Stimulated activated naive CD4-positive, alpha-beta T cell treated with Interleukin-2 at 50 U/mL for 16 hours (primary cell): Measurements from ENCODE around the gene CELF2.

Experiments used
- DNase-seq: peaks from one replicate; lab custom pipeline; 2025; lab: John Stamatoyannopoulos, UW

Gene CELF2

GRCh38 chr10:11154849-11155498, 137.3 kb downstream of the CELF2 start:
- DNase-seq = no peak

DNA sequence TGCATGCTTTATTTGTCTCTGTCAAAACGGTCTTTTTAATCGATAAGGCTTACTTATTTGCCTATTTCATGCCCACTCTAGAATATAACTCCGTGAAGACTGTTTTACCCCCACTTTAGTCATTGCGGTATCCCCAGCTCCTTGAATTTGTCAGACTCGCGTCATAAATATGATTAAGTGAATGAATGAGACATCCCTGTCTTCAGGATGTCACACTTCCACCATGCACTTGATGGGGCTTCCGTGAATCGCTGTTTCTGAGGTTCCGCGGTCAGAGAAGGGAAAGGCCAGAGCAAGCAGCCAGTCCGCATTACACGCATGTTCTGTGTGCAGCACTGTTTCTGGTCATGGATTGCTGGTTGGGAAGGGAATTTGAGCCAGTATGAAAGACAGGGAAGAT, 138.8 kb downstream of the CELF2 start:
- no peak for DNase-seq

DNA sequence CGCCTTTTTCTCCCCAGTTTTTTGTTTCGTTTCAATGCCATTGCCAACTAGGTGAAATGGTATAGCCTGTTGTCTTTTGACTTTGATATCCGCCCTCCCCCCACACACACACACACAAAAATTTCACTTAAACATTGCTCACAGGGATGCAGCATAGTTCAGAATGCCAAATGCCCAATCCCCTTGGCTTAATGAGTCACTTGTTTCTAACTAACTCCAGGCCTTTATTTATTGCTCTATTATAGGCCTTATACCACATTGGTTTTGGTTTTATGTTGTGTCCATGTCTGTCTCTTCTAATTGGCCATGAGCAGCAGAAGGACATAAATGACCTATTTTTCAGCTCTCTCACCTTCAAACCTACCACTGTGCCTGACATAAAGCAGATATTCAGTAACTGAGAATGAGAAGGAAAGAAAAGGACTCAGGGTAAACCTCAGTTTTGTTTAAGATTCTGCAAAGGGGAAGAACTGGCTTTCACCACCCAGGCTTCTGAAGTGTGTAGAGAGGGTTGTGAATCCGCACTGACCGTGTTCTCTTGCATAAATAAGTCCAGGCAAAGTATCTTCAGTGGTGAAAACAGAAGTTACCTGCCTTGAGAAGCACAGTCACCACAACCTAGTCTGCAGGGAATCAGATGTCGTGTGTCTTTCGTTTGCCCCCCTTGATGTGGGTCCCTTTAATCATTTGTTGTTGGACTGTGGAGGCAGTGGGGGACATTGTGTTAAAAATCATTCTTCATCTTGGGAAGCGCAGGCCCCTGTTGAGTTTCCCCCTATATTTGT, 139.8 kb downstream of the CELF2 start:
- no peak for DNase-seq

DNA sequence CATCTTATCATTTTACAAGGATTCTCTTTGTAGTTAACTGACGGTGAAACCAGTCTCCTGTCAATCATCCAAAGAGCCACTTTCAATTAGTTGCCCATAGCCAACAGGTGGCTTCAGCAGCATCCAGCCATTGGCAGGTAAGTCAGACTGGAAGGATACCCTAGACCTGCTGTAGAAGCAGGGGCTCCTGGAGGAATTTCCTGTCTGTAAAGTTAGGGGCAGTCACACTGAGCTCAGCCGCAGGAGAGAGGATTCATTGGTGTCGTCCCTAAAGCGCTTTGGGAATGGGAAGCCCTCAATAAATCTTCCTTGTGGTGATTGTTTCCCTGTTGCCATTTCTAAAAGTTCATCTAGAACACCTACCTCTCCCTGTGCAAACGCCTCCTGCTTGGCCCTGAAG, 140.4 kb downstream of the CELF2 start:
- DNase-seq = no peak

- DNase-seq = no peak
Measured at GRCh38 chr10:11159543-11160215, 142.0 kb downstream of the CELF2 start.

GRCh38 chr10:11161096-11161495, 143.4 kb downstream of the CELF2 start:
- DNase-seq = no peak

DNA sequence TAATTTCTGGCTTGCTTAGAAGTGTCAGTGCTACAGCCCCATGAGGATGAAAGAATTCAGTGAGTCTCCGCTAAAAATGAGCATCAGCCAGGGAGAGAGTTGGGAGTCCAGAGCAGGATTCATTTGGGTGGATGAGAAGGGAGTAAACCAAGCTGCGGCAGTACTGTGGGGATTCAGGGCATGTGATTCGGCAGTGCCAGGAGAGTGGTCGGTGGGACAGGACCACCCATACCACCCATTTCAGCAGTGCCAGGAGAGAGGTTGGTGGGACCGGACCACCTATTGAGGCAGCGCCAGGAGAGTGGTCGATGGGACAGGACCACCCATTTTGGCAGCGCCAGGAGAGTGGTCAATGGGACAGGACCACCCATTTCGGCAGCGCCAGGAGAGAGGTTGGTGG, 144.2 kb downstream of the CELF2 start:
- no peak for DNase-seq

GRCh38 chr10:11162828-11163599, 145.3 kb downstream of the CELF2 start:
- DNase-seq = peak; percentile 70

GRCh38 chr10:11163780-11164550, 146.3 kb downstream of the CELF2 start:
- no peak for DNase-seq

- no peak for DNase-seq
Measured at GRCh38 chr10:11164551-11164802, 146.8 kb downstream of the CELF2 start.

- DNase-seq = peak; percentile 70
Measured at GRCh38 chr10:11164803-11165590, 147.3 kb downstream of the CELF2 start.

DNA sequence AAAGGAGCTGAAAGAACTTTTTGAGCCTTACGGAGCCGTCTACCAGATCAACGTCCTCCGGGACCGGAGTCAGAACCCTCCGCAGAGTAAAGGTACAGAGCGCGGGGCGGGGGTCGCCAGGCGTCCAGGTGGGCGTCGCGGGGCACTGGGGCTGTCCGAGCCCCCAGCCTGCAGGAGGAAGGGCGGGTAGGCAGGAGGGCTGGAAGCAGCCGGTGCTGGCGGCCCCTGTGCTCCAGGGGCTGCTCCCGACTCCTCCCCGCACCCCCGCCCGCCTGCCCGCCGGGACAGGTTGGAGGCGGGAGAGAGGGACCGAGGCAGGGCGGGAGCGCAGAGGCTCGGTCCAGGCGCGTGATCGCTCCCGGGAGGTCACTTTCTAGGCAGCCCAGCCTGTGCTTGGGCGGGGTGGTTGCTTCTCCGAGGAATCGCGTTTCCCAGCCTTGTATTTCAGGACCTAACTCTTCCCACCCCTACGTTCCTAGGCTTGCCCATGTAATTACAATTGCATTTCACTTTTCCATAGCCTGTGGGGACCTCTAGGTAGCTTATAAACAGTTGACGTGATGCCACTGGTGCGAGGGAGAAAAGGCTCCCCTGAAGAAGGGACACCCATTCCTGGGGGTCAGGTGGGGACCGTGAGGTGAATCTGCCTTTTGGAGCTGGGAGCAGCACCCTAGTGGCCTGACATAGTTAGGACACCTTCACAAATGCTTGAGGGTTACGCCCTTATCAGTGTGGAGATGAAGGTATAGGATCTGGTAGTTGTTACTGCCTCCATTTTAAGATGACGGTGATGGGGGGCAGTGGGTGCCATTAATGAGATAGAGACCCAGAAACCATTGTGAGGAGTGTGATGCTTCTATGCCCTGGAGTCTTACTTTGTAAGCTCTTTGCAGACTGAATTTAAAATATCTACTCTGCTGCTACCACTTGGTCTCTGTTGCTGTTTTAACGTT, 148.2 kb downstream of the CELF2 start:
- DNase-seq = peak; percentile 73

DNA sequence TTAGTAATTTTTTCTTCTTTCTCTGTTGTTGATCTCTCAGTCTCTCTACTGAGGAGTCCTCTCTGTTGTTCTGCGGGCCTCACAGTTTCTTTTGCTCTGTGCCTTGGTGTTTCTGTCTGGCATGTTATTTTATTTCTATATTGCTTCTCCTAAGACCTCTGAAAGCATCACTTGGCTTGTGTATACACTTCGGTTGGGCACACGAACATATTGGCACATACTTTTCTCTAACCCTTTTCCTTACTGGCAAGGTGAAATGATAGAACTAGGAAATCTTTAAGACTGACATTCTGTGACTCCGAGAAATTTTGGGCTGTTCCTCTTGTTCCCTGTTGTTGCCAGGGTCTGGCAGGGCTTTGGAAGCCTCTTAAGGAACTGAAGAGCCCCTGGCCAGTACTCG, 148.9 kb downstream of the CELF2 start:
- DNase-seq = no peak

DNA sequence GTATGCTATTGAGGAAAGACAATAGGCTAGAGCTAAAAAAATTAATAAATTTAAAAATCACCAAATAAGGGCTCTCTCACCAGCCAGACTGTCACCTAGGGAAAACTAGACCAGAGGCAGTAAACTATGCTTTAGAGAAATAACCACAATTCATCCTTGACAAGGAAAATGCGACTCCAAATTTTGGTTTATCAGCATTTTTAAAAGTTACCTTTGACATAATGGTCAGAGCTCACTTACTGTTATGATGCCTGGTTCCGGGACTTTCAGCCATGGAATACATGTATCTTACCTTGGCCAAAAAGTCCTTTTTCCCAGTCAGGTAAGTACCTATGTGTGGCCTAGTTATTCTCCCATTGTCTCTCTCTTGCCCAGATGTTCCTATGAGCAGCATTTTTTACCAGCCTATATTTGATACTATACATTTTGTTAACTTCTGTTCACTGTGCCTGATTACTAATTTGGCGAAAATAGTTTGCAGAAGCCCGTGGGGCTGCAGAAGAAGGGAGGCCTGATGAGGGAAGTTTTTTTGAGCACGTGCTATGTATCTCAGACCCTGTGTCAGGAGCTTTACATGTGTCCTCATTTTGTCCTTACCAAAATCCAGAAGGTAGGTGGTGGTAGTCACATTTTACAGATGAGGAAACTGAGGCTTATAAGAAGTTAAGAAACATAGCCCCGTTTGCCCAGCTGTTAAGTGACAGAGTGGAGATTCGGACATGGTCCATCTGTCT, 149.7 kb downstream of the CELF2 start:
- no peak for DNase-seq

GRCh38 chr10:11168423-11169090, 150.9 kb downstream of the CELF2 start:
- no peak for DNase-seq

GRCh38 chr10:11169976-11170375, 152.3 kb downstream of the CELF2 start:
- no peak for DNase-seq

- no peak for DNase-seq
Measured at GRCh38 chr10:11170574-11170973, 152.9 kb downstream of the CELF2 start.

DNA sequence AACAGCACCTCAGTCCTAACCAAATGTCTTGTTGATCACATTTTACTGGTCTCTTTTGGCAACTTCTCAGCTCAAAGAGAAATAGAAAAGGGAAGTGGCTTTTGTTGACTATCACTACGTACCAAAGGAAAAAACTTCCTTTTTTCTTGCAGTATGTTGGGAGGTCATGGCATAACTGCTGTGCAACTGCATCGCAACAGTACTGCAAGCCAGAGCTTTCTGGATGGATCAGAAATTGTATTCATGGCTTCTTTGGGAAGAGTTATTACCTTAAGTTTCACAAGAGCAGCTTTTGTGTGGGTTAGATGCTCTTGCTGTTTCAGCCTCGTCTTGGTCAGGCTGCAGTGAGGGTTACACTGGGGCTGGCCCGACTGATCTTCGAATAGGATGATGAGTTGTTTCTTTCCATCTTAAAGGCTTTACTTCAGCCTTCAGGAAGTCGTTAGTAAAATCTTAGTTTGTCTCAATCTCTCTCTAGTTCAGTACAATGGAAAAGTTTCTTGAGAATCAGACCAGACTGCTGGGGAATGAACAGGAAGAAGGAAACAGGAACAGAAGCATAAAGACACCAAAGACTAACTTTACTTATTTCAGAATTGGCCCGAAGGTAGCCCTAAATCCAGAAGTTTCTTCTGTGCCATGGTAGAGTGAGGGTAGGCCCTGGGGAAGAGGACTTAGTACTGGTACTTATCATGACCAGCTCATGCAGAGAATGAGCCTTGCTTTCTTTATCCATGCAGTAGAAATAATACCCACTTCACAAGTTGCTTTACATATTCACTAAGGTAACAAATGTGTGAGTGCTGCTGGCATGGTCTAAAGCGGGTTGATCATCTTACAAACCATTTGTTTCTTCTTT, 153.6 kb downstream of the CELF2 start:
- DNase-seq = peak; percentile 33
